Ishikawa (cell line): ENCODE data around the gene RASAL2.

Experiments
- EP300 ChIP-seq: IDR thresholded peaks from 2 replicates; pipeline ENCODE4 v1.6.1; 2012; ENCODE audit warnings: borderline replicate concordance
- NFIC ChIP-seq: IDR thresholded peaks from 2 replicates; pipeline ENCODE4 v1.6.1; 2012
- RAD21 ChIP-seq: IDR thresholded peaks from 2 replicates; pipeline ENCODE4 v1.6.1; 2012; ENCODE audit warnings: low read depth
- TAF1 ChIP-seq: IDR thresholded peaks from 2 replicates; pipeline ENCODE4 v1.6.1; 2012; ENCODE audit warnings: low read depth, mild to moderate bottlenecking
- TEAD4 ChIP-seq: IDR thresholded peaks from 2 replicates; pipeline ENCODE4 v1.6.1; 2012
- ZBTB7A ChIP-seq: IDR thresholded peaks from 2 replicates; pipeline ENCODE4 v1.6.1; 2012; ENCODE audit warnings: low read depth
- TF ChIP-seq, protein P1 (sequence below): IDR thresholded peaks from 2 replicates; pipeline ENCODE4 v1.6.1; 2012

- TF ChIP-seq RAD21 (no peak), TEAD4 (no peak), ZBTB7A (no peak), EP300 (no peak), NFIC (no peak), TAF1 (no peak)
- TF ChIP-seq, protein P1, sequence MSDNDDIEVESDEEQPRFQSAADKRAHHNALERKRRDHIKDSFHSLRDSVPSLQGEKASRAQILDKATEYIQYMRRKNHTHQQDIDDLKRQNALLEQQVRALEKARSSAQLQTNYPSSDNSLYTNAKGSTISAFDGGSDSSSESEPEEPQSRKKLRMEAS, result no peak
Measured at GRCh38 chr1:178500091-178500770, 406.3 kb downstream of the RASAL2 start.
